Stimulated activated CD8-positive, alpha-beta memory T cell treated with anti-CD3 and anti-CD28 coated beads, Interleukin-7, amount 100 ng/mL, for 48 hours (primary cell): ENCODE results near the gene SGSH.
A peak's percentile ranks its signal among the peaks of the same experiment; 100 is the strongest.
"Not testable (repeated sequence)": the region's sequence is repeated elsewhere in the genome, so short reads cannot be mapped to it uniquely, and the experiment has no call there.

Source experiments
- DNase-seq, 2 donors: peaks; one replicate each; pipeline ENCODE4 v3.0.0-alpha.2; 2020; ENCODE audit warnings: low read depth in 1 of 2; ENCODE audit errors: extremely low read depth in 1 of 2

SGSH gene

DNA sequence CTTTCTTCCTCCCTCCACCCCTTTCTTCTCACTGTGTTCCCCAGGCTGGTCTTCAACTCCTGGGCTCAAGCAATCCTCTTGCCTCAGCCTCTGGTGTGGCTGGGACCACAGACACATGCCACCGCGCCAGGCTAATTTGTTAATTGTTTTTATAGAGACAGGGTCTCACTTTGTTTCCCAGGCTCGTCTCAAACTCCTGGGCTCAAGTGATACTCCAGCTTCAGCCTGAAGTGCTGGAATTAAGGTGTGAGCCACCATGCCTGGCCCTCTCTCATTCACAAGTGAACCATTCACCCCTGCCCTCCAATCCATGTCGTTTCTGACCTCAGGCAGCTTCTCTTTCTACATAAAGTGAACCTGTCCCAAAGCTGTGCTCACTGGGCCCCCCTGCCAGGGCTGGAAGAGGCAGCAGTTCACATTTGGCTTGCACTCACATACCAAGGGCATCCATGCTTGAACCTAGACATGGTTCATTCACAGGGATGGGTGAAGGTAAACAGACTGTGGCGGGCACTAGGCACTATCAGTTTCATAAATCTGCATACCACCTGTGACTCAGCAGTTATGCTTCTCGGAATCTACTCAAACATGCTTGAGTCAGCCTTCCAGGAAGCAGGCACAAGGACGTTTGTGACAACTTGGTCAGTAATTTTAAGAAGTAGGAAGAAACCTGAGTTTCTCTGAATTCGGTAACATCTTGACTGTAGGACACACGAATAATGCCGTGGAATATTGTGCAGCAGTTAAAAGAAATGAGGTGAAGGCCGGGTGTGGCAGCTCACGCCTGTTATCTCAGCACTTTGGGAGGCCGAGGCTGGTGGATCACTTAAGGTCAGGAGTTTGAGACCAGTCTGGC lies 34.5 kb upstream of the SGSH start:
- peak in 1 of 2 donors; percentile 70 for DNase-seq

DNA sequence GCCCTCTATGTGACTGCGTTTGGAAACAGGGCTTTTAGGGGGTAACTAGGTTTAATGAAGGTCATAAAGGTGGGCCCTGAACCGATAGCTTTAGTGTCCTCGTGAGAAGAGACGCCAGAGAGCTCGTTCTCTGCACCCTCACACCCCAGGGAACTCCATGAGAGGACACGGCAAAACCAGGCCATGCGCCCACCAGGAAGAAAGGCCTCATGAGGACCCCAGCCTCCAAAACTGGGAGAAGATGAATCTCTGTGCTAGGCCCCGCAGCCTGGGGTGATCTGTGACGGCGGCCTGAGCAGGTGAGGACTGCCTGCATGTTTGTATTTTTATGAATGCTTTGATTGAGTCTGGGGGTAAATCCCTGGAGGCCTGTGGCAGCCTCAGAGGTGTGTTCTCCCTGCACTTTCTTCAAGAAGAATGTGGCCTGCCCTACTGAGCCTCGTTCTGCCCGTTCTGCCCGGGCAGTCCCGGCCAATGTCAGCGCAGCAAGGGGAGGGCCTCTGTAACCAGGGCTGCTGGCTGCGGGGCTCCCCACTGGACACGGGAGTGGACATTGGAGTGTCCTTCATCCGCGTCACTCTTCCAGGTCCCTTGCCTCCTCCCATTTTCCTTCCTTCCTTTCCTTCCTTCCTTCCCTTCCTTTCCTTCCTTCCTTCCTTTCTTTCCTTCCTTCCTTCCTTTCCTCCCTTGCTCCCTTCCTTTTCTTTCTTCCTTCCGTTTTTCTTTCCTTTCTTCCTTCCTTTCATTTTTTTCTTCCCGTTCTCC lies 33.7 kb upstream of the SGSH start:
- no peak for DNase-seq

DNA sequence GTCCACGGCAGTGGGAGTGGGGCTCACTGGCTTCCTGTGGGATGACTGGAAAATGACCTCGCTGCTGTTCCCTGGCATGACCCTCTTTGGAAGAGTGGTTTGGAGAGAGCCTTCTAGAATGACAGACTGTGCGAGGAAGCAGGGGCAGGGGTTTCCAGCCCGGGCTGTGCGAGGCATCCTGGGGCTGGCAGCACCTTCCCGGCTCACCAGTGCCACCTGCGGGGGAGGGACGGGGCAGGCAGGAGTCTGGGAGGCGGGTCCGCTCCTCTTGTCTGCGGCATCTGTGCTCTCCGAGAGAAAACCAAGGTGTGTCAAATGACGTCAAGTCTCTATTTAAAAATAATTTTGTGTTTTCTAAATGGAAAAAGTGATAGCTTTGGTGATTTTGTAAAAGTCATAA lies 32.7 kb upstream of the SGSH start:
- DNase-seq = peak; percentile 76 to 85

DNA sequence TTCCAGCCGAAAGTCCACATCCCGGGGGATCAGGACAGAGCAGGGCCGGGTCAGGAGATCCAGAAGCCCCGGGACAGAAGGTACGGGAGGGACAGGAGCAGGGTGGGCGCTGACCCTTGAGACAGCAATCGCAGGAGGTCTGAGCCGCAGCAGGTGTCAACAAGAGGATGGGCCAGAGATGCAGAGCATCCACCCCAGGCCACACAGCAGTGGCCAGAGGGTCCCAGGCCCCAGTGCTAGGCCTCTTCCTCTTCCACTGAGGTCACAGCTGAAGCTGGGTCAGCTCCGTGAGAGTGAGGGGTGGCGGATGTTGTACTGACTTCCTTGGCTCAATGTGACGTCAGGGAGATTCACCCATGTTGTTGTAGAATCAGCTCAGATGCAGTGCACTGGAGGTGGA lies 31.8 kb upstream of the SGSH start:
- DNase-seq = no peak

DNA sequence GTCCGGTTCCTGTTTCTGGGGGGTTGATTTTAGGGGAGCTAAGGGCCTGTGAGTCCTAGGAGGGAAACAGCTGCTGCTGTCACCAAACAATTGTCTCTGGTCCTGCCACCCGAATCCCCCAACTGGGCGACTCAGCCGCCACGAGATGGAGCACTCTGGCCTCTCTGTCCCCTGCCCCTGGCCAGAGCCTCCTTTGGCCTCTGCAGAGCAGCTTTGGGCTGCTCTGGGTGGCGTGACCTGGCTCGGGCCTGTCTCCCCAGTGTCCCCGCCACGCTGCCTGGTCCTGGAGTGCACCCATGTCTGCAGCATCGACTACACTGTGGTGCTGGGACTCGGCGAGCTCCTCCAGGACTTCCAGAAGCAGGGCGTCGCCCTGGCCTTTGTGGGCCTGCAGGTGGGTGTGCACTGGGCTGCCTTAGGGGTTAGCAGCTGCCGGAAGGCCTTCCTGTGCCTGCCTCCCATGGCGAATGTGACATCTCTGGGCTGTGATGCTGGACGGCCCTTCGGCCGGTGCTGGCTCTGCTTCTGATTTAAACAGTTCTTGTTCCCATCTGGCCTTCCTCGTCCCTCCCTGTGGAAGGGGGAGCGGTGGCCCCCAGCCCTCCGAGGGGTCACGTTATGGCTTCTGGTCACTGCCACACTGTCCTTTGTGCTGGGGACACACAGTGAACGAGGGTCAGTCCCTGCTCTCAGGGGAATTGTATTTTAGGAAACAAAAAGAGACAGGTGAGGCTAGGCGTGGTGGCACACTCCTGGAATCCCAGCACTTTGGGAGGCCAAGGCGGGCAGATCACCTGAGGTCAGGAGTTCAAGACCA lies 29.0 kb upstream of the SGSH start:
- no peak for DNase-seq

DNA sequence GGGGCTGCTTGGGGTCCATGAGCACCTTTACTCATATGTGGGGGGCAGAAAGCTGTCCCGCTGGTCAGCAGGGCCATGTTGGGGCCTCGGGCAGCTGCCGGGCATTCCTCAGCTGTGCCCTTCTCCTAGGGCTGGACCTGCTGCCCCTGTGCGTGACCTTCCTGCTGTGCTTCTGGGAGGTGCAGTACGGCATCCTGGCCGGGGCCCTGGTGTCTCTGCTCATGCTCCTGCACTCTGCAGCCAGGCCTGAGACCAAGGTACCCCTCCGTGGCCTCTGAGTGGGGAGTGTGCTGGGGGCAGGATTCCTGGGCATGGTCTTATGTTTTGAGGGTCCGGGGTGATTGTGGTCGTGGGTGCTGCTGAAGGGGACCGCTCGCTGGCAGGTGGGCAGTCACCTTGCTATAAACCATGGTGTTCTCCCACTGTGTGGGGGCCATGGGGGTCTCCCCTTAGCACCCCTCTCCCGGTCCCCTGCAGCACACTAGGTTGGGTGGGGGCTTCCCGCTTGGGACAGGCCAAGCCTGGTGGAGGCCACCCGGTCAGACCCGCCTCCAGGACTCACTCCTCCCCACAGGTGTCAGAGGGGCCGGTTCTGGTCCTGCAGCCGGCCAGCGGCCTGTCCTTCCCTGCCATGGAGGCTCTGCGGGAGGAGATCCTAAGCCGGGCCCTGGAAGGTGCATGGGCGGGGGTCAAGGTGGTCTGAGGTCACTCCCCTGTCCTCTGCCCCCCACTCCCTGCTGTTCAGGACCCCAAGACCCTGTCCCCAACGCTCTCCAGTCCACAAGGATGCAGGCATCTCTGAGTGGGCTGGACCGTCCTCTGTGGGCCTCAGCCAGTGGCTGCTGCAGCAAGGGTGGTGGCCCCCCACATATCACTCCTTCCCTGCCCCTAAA lies 28.1 kb upstream of the SGSH start:
- DNase-seq = no peak

DNA sequence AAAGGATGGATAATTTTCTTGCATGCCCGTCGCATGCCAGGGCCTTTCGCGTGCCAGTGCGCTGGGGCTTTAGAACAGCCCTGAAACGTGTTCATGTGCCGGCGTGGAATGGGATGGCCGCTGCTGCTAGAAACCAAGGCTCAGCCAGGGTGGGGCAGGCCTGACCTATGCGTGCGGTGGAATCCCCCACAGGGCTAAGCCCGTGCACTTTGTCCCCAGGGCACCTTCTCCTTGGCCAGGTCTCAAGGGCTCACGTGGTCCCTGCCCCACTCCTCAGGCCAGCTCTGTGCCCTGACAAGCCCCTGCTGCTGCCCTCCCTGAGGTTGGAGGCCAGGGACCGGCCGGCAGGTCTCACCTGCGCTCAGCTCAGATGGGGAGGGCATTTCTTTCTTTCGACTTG lies 27.4 kb upstream of the SGSH start:
- no peak for DNase-seq

DNA sequence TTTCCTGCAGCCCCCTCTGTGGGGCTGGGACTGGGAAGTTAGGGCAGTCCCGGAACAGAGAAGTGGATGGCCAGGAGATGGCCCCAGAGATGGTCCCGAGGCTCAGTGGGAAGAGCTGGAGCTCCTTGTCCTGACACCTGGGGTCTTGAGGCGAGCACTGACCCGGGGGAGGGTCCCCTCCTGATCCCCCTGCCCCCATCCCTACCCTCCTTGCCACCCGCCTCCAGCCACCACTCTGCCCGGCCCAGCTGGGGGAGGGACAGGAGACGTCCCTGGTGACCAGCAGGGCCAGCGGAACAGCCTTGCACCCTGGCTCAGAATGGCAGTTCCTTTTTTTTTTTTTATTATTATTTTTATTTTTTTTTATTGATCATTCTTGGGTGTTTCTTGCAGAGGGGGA lies 26.6 kb upstream of the SGSH start:
- no peak for DNase-seq

DNA sequence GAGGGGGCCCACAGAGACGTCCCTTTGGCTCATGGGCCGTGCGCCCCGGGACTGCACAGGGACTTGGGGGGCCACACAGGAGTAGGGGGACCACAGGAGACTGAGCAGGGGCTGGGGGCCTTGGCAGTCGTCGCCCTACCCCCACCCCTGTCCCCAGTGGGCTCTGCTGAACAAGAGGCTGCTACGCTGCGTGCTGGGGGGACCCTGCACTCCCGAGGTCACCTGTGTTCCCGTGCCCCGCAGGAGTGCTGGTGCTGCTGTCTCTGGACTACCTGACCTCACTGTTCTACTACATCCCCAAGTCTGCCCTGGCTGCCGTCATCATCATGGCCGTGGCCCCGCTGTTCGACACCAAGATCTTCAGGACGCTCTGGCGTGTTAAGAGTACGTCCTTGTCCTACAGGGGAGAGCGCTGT lies 26.1 kb upstream of the SGSH start:
- DNase-seq = no peak

DNA sequence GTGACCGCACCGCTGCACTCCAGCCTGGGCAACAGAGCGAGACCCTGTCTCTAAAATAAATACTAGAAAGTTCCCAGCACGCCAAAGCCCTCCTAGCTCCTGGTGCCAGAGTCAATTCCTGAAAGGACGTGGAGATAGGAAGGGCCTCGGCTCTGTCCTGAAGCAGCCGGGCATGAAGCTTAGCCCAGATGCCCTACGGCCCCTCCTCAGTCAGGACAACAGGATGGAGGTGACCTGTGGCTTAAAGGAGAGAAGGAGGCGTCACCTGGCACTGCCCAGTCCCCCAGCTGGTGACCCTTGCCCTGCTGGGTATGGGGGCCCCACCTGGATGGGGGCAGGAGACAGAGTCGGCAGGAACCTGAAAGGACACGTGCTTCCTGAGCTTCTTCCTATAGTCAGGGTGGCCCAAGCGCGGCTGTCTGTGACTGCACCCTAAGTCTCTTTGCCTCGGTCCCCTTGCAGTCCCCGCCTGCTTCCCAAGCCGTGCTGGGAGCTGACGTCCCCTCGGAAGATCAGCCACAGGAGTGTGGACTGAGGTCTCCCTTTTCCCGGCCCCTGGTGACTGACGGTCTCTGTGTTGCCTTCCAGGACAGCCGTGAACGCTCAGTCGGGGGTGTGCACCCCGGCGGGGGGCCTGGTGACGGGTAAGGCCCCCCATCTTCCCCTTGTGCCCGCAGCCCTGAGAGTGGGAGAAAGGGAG lies 25.6 kb upstream of the SGSH start:
- no peak for DNase-seq

DNA sequence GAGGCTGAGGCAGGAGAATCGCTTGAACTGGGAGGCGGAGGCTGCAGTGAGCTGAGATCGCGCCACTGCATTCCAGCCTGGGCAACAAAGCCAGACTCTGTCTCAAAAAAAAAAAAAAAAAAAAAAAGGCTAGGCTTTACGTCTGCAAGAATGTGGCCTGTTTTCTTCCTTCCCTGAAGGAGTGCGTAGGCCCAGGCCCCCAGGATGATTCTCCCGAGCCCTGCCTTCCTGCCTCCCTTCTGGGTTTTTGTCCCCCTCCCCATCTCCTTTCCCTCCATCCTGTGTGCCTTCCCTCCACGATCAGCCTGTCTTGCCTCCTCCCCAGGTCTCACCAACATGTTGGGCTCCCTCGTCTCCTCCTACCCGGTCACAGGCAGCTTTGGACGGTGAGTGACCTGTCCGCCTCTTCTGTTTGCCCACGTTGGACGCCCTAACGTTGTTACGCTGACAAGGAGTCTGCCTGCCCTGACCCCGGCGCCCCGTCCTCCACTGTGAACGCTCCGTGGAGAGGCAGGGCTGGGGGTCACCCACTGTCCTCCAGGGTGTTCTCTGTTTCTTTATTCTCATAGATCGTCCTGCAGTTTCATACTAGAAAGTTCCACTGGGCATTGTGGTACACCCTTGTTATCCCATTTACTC lies 24.9 kb upstream of the SGSH start:
- DNase-seq = no peak

DNA sequence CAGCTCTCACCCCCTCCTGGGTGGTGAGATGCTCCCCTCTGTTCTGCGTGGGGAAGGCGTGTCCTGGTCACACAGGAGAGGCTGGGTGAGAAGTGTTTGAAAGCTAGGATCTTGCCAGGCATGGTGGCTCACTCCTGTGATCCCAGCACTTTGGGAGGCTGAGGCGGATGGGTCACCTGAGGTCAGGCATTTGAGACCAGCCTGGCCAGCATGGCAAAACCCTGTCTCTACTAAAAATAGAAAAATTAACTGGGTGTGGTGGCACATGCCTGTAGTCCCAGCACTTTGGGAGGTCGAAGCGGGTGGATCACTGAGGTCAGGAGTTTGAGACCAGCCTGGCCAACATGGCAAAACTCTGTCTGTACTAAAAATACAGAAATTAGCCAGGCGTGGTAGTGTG lies 24.3 kb upstream of the SGSH start:
- not testable (repeated sequence) for DNase-seq

DNA sequence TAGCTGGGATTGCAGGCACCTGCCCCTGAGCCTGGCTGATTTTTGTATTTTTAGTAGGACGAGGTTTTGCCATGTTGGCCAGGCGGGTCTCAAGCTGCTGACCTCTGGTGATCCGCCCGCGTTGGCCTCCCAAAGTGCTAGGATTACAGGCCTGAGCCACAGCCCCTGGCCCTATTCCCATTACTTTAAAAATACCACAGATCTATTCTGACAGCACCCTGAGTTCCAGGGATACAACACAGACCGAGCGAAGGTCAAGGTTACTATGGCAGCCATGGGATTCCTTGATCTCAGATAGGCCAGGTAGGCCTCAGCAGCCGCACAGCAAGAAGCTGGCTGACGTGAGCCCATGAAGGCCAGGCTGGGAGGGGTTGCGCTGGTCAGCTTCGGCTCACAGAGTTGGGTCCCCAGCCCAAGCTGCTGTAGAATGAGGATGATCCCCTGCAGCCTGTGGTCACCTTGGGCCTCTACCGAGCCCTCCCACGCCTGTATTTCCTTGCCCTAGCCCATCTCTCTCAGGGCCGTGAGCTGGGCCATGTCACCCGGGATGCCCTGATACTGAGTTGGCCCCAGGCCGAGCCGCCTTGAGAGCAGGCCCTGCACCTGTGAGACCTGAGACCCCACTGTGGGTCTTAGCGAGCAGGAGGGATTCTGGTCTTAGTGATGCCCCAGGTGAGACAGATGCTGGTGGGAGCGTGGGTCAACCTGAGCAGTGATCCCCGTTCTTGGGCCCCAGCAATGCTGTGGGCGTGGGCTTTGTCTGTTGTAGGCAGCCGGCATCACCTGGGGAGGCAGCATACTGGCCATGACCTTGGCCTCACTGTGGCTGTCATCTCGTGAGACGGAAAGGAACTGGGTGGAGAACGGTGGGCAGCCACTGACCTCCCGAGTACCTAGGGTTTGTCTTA lies 23.6 kb upstream of the SGSH start:
- DNase-seq = no peak

DNA sequence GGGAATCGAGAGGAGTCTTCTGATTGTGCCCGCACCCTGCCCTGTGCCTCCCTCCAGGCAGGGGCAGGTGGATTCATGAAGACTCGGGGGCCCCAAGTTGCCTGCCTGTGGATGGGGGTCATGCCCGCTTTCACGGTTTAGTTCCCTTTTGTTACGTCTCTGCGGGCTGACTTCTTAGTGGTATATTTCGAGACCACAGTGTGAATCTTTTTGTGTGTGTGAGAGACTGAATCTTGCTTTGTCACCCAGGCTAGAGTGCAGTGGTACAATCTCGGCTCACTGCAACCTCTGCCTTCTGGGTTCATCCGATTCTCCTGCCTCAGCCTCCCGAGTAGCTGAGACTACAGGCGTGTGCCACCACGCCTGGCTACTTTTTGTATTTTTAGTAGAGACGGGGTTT lies 22.4 kb upstream of the SGSH start:
- no peak for DNase-seq

DNA sequence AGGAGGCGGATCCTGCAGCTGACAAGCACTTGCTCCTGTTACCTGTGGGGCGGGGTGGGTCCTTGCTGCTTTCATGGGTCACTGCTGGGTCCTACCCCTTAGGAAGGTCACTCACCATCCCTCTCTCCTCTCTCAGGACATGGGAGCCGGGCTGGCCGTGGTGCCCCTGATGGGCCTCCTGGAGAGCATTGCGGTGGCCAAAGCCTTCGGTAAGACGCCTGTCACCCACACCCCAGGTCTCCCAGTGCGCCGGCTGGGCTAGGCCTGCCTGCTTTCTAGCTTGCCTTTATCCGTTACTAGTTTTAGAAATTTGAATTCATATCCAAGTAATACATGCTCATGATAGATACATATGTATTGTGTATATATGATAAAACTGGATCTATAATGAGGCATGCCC lies 17.3 kb upstream of the SGSH start:
- DNase-seq = no peak

DNA sequence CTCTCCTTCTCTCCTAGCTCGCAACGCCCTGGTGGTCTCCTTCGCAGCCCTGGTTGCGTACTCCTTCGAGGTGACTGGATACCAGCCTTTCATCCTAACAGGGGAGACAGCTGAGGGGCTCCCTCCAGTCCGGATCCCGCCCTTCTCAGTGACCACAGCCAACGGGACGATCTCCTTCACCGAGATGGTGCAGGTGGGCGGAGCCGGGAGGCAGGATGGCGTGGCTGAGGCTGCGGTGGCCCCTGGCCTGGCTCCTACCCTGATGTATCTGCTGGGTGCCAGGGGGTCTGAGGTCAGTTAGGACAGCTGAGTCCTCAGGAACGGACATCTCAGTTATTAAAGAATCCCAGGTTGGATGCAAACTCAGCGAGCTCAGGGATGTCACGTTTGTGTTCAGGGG lies 16.8 kb upstream of the SGSH start:
- no peak for DNase-seq

DNA sequence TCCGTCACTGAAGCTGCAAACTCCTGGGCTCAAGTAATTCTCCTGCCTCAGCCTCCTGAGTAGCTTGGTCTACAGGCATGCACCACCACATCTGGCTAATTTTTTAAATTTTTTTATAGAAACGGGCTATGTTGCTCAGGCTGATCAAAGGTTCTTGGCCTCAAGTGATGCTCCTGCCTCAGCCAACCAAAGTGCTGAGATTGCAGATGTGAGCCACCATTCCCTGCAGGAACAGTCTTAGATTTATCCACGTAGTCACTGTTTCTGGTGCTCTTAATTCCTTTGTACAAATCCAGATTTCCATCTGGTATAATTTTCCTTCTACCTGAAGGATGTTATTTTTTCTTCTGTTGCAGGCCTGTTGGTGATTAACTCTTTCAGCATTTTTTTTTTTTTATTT lies 13.1 kb upstream of the SGSH start:
- no peak for DNase-seq

DNA sequence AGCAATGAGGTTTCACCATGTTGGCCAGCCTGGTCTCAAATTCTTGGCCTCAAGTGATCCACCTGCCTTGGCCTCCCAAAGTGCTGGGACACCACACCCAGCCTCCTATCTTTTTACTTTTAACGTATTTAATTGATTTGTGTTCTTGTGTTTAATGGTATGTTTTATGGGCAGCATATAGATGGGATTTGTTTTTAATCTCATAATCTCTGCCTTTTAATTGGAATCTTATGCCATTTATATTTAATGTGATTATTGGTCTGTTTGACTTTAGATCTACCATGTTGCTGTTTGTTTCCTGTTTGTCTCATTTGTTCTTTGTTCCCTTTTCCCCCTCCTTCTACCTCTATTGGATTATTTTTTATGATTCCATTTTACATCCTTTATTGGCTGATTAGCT lies 12.3 kb upstream of the SGSH start:
- no peak for DNase-seq
